ENCODE measurements around the gene GSS. TPM values are rescaled to one million over a fixed set of nuclear protein-coding genes. Genes with fewer than 3 reads are reported as not detected.
A peak's percentile ranks its signal among the peaks of the same experiment; 100 is the strongest.

Gene GSS
- total RNA-seq, 2 experiments from 2014 or later, result 67.7 to 72.2 TPM

- ChIA-PET CTCF (interaction anchor here (0.8 to 1.2 kb wide), 2 partner anchors 125 to 209 kb away, joined by 3 to 4 read pairs; no protein-coding TSS in a partner anchor), POLR2A (no interaction called here)
- Mint-ChIP-seq H3K36me3 (peaks cover 25% of the 10 kb centered on the region), H3K9me3 (no peaks in the 10 kb centered on the region), H3K4me1 (ENCODE audit: low read depth) (peaks cover 3% of the 10 kb centered on the region), H3K27me3 (no peaks in the 10 kb centered on the region), H3K27ac (no peak overlapping the region), H3K4me3 (no peak overlapping the region)
- intact Hi-C loops (cut with micrococcal nuclease), result no loop called here
- DNase-seq, result no peak
Observed at GRCh38 chr20:34999021-34999451, 43.4 kb upstream of the GSS start.

GRCh38 chr20:34998331-34998950 lies 42.8 kb upstream of the GSS start:
- ChIA-PET POLR2A (no interaction called here), CTCF (interaction anchor here (0.8 to 1.2 kb wide), 2 partner anchors 124 to 209 kb away, joined by 3 to 4 read pairs; no protein-coding TSS in a partner anchor)
- no peak overlapping the region for H3K27ac Mint-ChIP-seq
- intact Hi-C loops (cut with micrococcal nuclease), result no loop called here
- peaks cover 25% of the 10 kb centered on the region for H3K36me3 Mint-ChIP-seq
- H3K4me3 Mint-ChIP-seq, result no peak overlapping the region
- peaks cover 3% of the 10 kb centered on the region for H3K4me1 Mint-ChIP-seq (ENCODE audit: low read depth)
- H3K9me3 Mint-ChIP-seq, result no peaks in the 10 kb centered on the region
- DNase-seq, result no peak
- no peaks in the 10 kb centered on the region for H3K27me3 Mint-ChIP-seq

- intact Hi-C loops (cut with micrococcal nuclease), result no loop called here
- DNase-seq, result no peak
- POLR2A ChIA-PET, result no interaction called here
- peaks cover 3% of the 10 kb centered on the region for H3K4me1 Mint-ChIP-seq (ENCODE audit: low read depth)
- CTCF ChIA-PET, result interaction anchor here (1.0 kb wide), 1 partner anchor 125 kb away, joined by 3 read pairs; the partner anchor contains the start of gene GGT7
- H3K27me3 Mint-ChIP-seq, result no peaks in the 10 kb centered on the region
- no peak overlapping the region for H3K4me3 Mint-ChIP-seq
- peaks cover 24% of the 10 kb centered on the region for H3K36me3 Mint-ChIP-seq
- H3K27ac Mint-ChIP-seq, result no peak overlapping the region
- H3K9me3 Mint-ChIP-seq, result no peaks in the 10 kb centered on the region
Observed at GRCh38 chr20:34997774-34998173, 42.2 kb upstream of the GSS start.

GRCh38 chr20:34997131-34997561 lies 41.5 kb upstream of the GSS start:
- Mint-ChIP-seq H3K27me3 (no peaks in the 10 kb centered on the region), H3K4me1 (ENCODE audit: low read depth) (peaks cover 3% of the 10 kb centered on the region), H3K36me3 (peaks cover 24% of the 10 kb centered on the region), H3K9me3 (no peaks in the 10 kb centered on the region), H3K27ac (no peak overlapping the region), H3K4me3 (no peak overlapping the region)
- ChIA-PET POLR2A (no interaction called here), CTCF (interaction anchor here (1.0 kb wide), 1 partner anchor 124 kb away, joined by 3 read pairs; the partner anchor contains the start of gene GGT7)
- intact Hi-C loops (cut with micrococcal nuclease), result no loop called here
- peak; percentile 28 for DNase-seq

GRCh38 chr20:34996243-34997028 lies 40.8 kb upstream of the GSS start:
- Mint-ChIP-seq H3K9me3 (no peaks in the 10 kb centered on the region), H3K27me3 (no peaks in the 10 kb centered on the region), H3K27ac (no peak overlapping the region), H3K4me1 (ENCODE audit: low read depth) (peaks cover 3% of the 10 kb centered on the region), H3K36me3 (peaks cover 24% of the 10 kb centered on the region), H3K4me3 (no peak overlapping the region)
- intact Hi-C loops (cut with micrococcal nuclease), result no loop called here
- DNase-seq, result no peak
- ChIA-PET CTCF (interaction anchor here (1.0 kb wide), 1 partner anchor 124 kb away, joined by 3 read pairs; the partner anchor contains the start of gene GGT7), POLR2A (no interaction called here)

- Mint-ChIP-seq H3K4me3 (no peak overlapping the region), H3K27me3 (no peaks in the 10 kb centered on the region), H3K36me3 (peaks cover 21% of the 10 kb centered on the region), H3K4me1 (ENCODE audit: low read depth) (peaks cover 3% of the 10 kb centered on the region), H3K9me3 (no peaks in the 10 kb centered on the region), H3K27ac (no peak overlapping the region)
- ChIA-PET POLR2A (no interaction called here), CTCF (no interaction called here)
- no peak for DNase-seq
- intact Hi-C loops (cut with micrococcal nuclease), result no loop called here
Observed at GRCh38 chr20:34995696-34996095, 40.1 kb upstream of the GSS start.

- DNase-seq, result no peak
- Mint-ChIP-seq H3K9me3 (no peaks in the 10 kb centered on the region), H3K27me3 (no peaks in the 10 kb centered on the region), H3K4me3 (no peak overlapping the region), H3K36me3 (peaks cover 21% of the 10 kb centered on the region), H3K27ac (no peak overlapping the region), H3K4me1 (ENCODE audit: low read depth) (peaks cover 3% of the 10 kb centered on the region)
- intact Hi-C loops (cut with micrococcal nuclease), result no loop called here
- ChIA-PET POLR2A (no interaction called here), CTCF (no interaction called here)
Observed at GRCh38 chr20:34995192-34995591, 39.6 kb upstream of the GSS start.

- Mint-ChIP-seq H3K36me3 (peaks cover 21% of the 10 kb centered on the region), H3K9me3 (no peaks in the 10 kb centered on the region), H3K4me3 (no peak overlapping the region), H3K4me1 (ENCODE audit: low read depth) (peaks cover 3% of the 10 kb centered on the region), H3K27ac (no peak overlapping the region), H3K27me3 (no peaks in the 10 kb centered on the region)
- POLR2A ChIA-PET, result no interaction called here
- DNase-seq, result no peak
- intact Hi-C loops (cut with micrococcal nuclease), result no loop called here
- CTCF ChIA-PET, result no interaction called here
Observed at GRCh38 chr20:34994509-34995131, 39.0 kb upstream of the GSS start.

GRCh38 chr20:34993941-34994508 lies 38.4 kb upstream of the GSS start:
- ChIA-PET CTCF (no interaction called here), POLR2A (no interaction called here)
- no peaks in the 10 kb centered on the region for H3K9me3 Mint-ChIP-seq
- no peak overlapping the region for H3K27ac Mint-ChIP-seq
- H3K4me1 Mint-ChIP-seq (ENCODE audit: low read depth), result peaks cover 3% of the 10 kb centered on the region
- intact Hi-C loops (cut with micrococcal nuclease), result no loop called here
- no peak for DNase-seq
- no peaks in the 10 kb centered on the region for H3K27me3 Mint-ChIP-seq
- no peak overlapping the region for H3K4me3 Mint-ChIP-seq
- peaks cover 18% of the 10 kb centered on the region for H3K36me3 Mint-ChIP-seq

GRCh38 chr20:34992751-34993417 lies 37.3 kb upstream of the GSS start:
- H3K27me3 Mint-ChIP-seq, result no peaks in the 10 kb centered on the region
- intact Hi-C loops (cut with micrococcal nuclease), result no loop called here
- CTCF ChIA-PET, result no interaction called here
- no peak overlapping the region for H3K27ac Mint-ChIP-seq
- H3K36me3 Mint-ChIP-seq, result peaks cover 9% of the 10 kb centered on the region
- DNase-seq, result no peak
- H3K4me1 Mint-ChIP-seq (ENCODE audit: low read depth), result peaks cover 3% of the 10 kb centered on the region
- H3K4me3 Mint-ChIP-seq, result no peak overlapping the region
- POLR2A ChIA-PET, result no interaction called here
- H3K9me3 Mint-ChIP-seq, result no peaks in the 10 kb centered on the region

GRCh38 chr20:34990661-34991214 lies 35.1 kb upstream of the GSS start:
- POLR2A ChIA-PET, result no interaction called here
- H3K27me3 Mint-ChIP-seq, result no peaks in the 10 kb centered on the region

GRCh38 chr20:34990231-34990630 lies 34.6 kb upstream of the GSS start:
- intact Hi-C loops (cut with micrococcal nuclease), result no loop called here
- Mint-ChIP-seq H3K4me3 (no peak overlapping the region), H3K27me3 (no peaks in the 10 kb centered on the region), H3K27ac (no peak overlapping the region), H3K4me1 (ENCODE audit: low read depth) (no peaks in the 10 kb centered on the region), H3K36me3 (no peaks in the 10 kb centered on the region), H3K9me3 (no peaks in the 10 kb centered on the region)
- POLR2A ChIA-PET, result no interaction called here
- CTCF ChIA-PET, result no interaction called here
- DNase-seq, result no peak

More at GRCh38 chr20:34990661-34991214, 35.1 kb upstream of the GSS start:
- CTCF ChIA-PET, result no interaction called here
- no peaks in the 10 kb centered on the region for H3K36me3 Mint-ChIP-seq
- no peaks in the 10 kb centered on the region for H3K4me1 Mint-ChIP-seq (ENCODE audit: low read depth)
- no peak overlapping the region for H3K4me3 Mint-ChIP-seq
- intact Hi-C loops (cut with micrococcal nuclease), result no loop called here
- no peak for DNase-seq
- no peak overlapping the region for H3K27ac Mint-ChIP-seq
- no peaks in the 10 kb centered on the region for H3K9me3 Mint-ChIP-seq
